Measurements from ENCODE around the gene COG1.

Gene COG1

GRCh38 chr17:73231841-73232586 lies 39.2 kb downstream of the COG1 start:
- peak; percentile 99 for DNase-seq

- no peak for DNase-seq
Measured at GRCh38 chr17:73232587-73233373, 39.9 kb downstream of the COG1 start.

- no peak for DNase-seq
Measured at GRCh38 chr17:73234736-73235135, 41.9 kb downstream of the COG1 start.

- no peak for DNase-seq
Measured at GRCh38 chr17:73237714-73238113, 44.9 kb downstream of the COG1 start.

GRCh38 chr17:73240561-73240960 lies 47.7 kb downstream of the COG1 start:
- no peak for DNase-seq

- no peak for DNase-seq
Measured at GRCh38 chr17:73247726-73248125, 54.9 kb downstream of the COG1 start.

GRCh38 chr17:73248532-73248931 lies 55.7 kb downstream of the COG1 start:
- no peak for DNase-seq

GRCh38 chr17:73249700-73250099 lies 56.8 kb downstream of the COG1 start:
- no peak for DNase-seq

- DNase-seq, result no peak
Measured at GRCh38 chr17:73250851-73251640, 58.2 kb downstream of the COG1 start.

- no peak for DNase-seq
Measured at GRCh38 chr17:73251871-73252270, 59.0 kb downstream of the COG1 start.

GRCh38 chr17:73255671-73256181 lies 62.9 kb downstream of the COG1 start:
- peak; percentile 82 for DNase-seq

- no peak for DNase-seq
Measured at GRCh38 chr17:73256220-73256619, 63.4 kb downstream of the COG1 start.

GRCh38 chr17:73257516-73257915 lies 64.7 kb downstream of the COG1 start:
- DNase-seq, result no peak

Measured in activated CD8-positive, alpha-beta memory T cell treated with anti-CD3 and anti-CD28 coated beads for 24 hours (primary cell).